Natural killer cell (primary cell): Measurements from ENCODE around the gene MAP2K6. TPM values are rescaled to one million over a fixed set of nuclear protein-coding genes. Genes with fewer than 3 reads are reported as not detected.

Experiments used
- ATAC-seq, 3 donors: fragments of 150-1000 bp in 2 of 3; fragments of 200-7000 bp in 1 of 3; cut with Tn5 transposase; 1 replicate in 1 of 3; 2 replicates in 2 of 3; pipeline ENCODE4 v1.10.0; 2021; ENCODE audit warnings: mild to moderate bottlenecking in 2 of 3, moderate library complexity in 2 of 3
- DNase-seq, 2 donors: peaks; one replicate each; pipeline versions ENCODE4 v3.0.0 to v3.0.0-alpha.2; 2013 to 2021; ENCODE audit warnings: mixed read lengths in 1 of 2
- H3K27ac ChIP-seq: one replicate; pipeline ENCODE4 v1.5.1; 2013; ENCODE audit warnings: mild to moderate bottlenecking, low read length
- H3K27me3 ChIP-seq: one replicate; pipeline ENCODE4 v1.6.1; 2013; ENCODE audit warnings: low read length; ENCODE audit not compliant: control insufficient read depth, insufficient read depth
- H3K36me3 ChIP-seq: one replicate; pipeline ENCODE4 v1.6.1; 2013; ENCODE audit warnings: low read length; ENCODE audit not compliant: control insufficient read depth, insufficient read depth
- H3K4me1 ChIP-seq: one replicate; pipeline ENCODE4 v1.6.1; 2013; ENCODE audit warnings: low read length; ENCODE audit not compliant: control insufficient read depth, insufficient read depth
- H3K4me3 ChIP-seq: one replicate; pipeline ENCODE4 v1.5.1; 2013; ENCODE audit warnings: low read length
- H3K9me3 ChIP-seq: one replicate; pipeline ENCODE4 v1.6.1; 2013; ENCODE audit warnings: low read length; ENCODE audit not compliant: control insufficient read depth, insufficient read depth
- H3K27ac Mint-ChIP-seq, 2 donors: one replicate each; pipeline ENCODE4 v1.8.0; 2022; ENCODE audit warnings: mild to moderate bottlenecking in 2 of 2, mixed read lengths in 2 of 2, moderate library complexity in 1 of 2
- H3K27me3 Mint-ChIP-seq, 2 donors: one replicate each; pipeline ENCODE4 v1.8.0; 2022; ENCODE audit warnings: low read depth in 2 of 2, mixed read lengths in 2 of 2
- H3K36me3 Mint-ChIP-seq: one replicate; pipeline ENCODE4 v1.8.0; 2022; ENCODE audit warnings: mixed read lengths
- H3K4me1 Mint-ChIP-seq, 2 donors: one replicate each; pipeline ENCODE4 v1.8.0; 2022; ENCODE audit warnings: mixed read lengths in 2 of 2
- H3K4me3 Mint-ChIP-seq: one replicate; pipeline ENCODE4 v1.8.0; 2022; ENCODE audit warnings: mild to moderate bottlenecking, moderate library complexity, mixed read lengths
- H3K9me3 Mint-ChIP-seq, 2 donors: one replicate each; pipeline ENCODE4 v1.8.0; 2022; ENCODE audit warnings: mixed read lengths in 2 of 2
- CTCF ChIP-seq: fragments of 200-600 bp; IDR thresholded peaks from one replicate; pipeline ENCODE4 v1.8.0; 2022; ENCODE audit warnings: antibody characterized with exemption
- WGBS: methylation state at CpG from one replicate; pipeline ENCODE4 v1.1.7; 2013; ENCODE audit warnings: missing lambda C conversion rate; ENCODE audit not compliant: insufficient coverage; 5-methylcytosine and 5-hydroxymethylcytosine counted together
- intact Hi-C: fragments of 100-400 bp; cut with micrococcal nuclease; formaldehyde crosslinking; loops from one replicate; pipeline ENCODE4 v1.14.2; 2022
- total RNA-seq, 4 donors: library from RNA; stranded (reverse); fragments of 120-200 nt in 1 of 4; gene quantifications; one replicate each; pipeline versions ENCODE4 v1.2.3 to v1.2.4, GENCODE V29; 2013 to 2022

MAP2K6 gene
- total RNA-seq, 3 donors from 2014 or later (not counting 1 experiment from before 2014, with no cell fraction given): 11.8 to 16.9 (median 14.0) TPM

- no peak for DNase-seq
- Mint-ChIP-seq H3K27me3 (peaks cover 9 to 16% of the 10 kb centered on the region in 2 donors), H3K27ac (no peak overlapping the region), H3K4me1 (peaks cover 8 to 12% of the 10 kb centered on the region in 2 donors), H3K9me3 (no peaks in the 10 kb centered on the region), H3K4me3 (no peak overlapping the region), H3K36me3 (no peaks in the 10 kb centered on the region)
- no peaks in the 10 kb centered on the region for H3K36me3 ChIP-seq
- ATAC-seq: no peak
- no peak overlapping the region for H3K27ac ChIP-seq
- H3K27me3 ChIP-seq: no peaks in the 10 kb centered on the region
- no peak overlapping the region for H3K4me3 ChIP-seq
- 87% methylated on average over 6 of the region's 7 CpGs for WGBS
- H3K9me3 ChIP-seq: no peaks in the 10 kb centered on the region
- intact Hi-C loops: loop anchor here (5.0 to 10.0 kb wide), 2 partner anchors 577 to 989 kb away; no protein-coding TSS in a partner anchor
- peaks cover 5% of the 10 kb centered on the region for H3K4me1 ChIP-seq
- no peak for TF ChIP-seq CTCF
Measured at GRCh38 chr17:69565447-69565846, 150.9 kb downstream of the MAP2K6 start.

- Histone ChIP-seq H3K4me3 (no peak overlapping the region), H3K27ac (no peak overlapping the region), H3K36me3 (no peaks in the 10 kb centered on the region), H3K9me3 (no peaks in the 10 kb centered on the region), H3K4me1 (peaks cover 5% of the 10 kb centered on the region), H3K27me3 (no peaks in the 10 kb centered on the region)
- no peak overlapping the region for H3K27ac Mint-ChIP-seq
- peaks cover 8 to 12% of the 10 kb centered on the region in 2 donors for H3K4me1 Mint-ChIP-seq
- H3K4me3 Mint-ChIP-seq: no peak overlapping the region
- ATAC-seq (no peak), DNase-seq (no peak)
- intact Hi-C loops: loop anchor here (5.0 to 10.0 kb wide), 2 partner anchors 575 to 988 kb away; no protein-coding TSS in a partner anchor
- peaks cover 9 to 16% of the 10 kb centered on the region in 2 donors for H3K27me3 Mint-ChIP-seq
- no peaks in the 10 kb centered on the region for H3K36me3 Mint-ChIP-seq
- no peak for TF ChIP-seq CTCF
- WGBS: 71% methylated on average over 4 of the region's 4 CpGs
- H3K9me3 Mint-ChIP-seq: no peaks in the 10 kb centered on the region
Measured at GRCh38 chr17:69567130-69567529, 152.6 kb downstream of the MAP2K6 start.

GRCh38 chr17:69572747-69573146 lies 158.2 kb downstream of the MAP2K6 start:
- Mint-ChIP-seq H3K4me1 (peaks cover 8 to 12% of the 10 kb centered on the region in 2 donors), H3K36me3 (no peaks in the 10 kb centered on the region), H3K27me3 (peaks cover 8 to 16% of the 10 kb centered on the region in 2 donors), H3K27ac (no peak overlapping the region), H3K9me3 (no peaks in the 10 kb centered on the region), H3K4me3 (no peak overlapping the region)
- Histone ChIP-seq H3K27me3 (no peaks in the 10 kb centered on the region), H3K4me1 (peaks cover 5% of the 10 kb centered on the region), H3K4me3 (no peak overlapping the region), H3K27ac (no peak overlapping the region), H3K36me3 (no peaks in the 10 kb centered on the region), H3K9me3 (no peaks in the 10 kb centered on the region)
- WGBS: 69% methylated on average over 3 of the region's 3 CpGs
- intact Hi-C loops: no loop called here
- no peak for DNase-seq
- ATAC-seq: no peak
- no peak for TF ChIP-seq CTCF

- no peak for DNase-seq
- Mint-ChIP-seq H3K4me1 (peaks cover 8 to 12% of the 10 kb centered on the region in 2 donors), H3K9me3 (no peaks in the 10 kb centered on the region), H3K27me3 (peaks cover 8 to 16% of the 10 kb centered on the region in 2 donors), H3K4me3 (no peak overlapping the region), H3K36me3 (no peaks in the 10 kb centered on the region), H3K27ac (no peak overlapping the region)
- no peak for TF ChIP-seq CTCF
- WGBS: 83% methylated on average over 2 of the region's 2 CpGs
- H3K4me3 ChIP-seq: no peak overlapping the region
- H3K36me3 ChIP-seq: no peaks in the 10 kb centered on the region
- no peaks in the 10 kb centered on the region for H3K9me3 ChIP-seq
- H3K4me1 ChIP-seq: peaks cover 5% of the 10 kb centered on the region
- no peaks in the 10 kb centered on the region for H3K27me3 ChIP-seq
- no peak overlapping the region for H3K27ac ChIP-seq
- intact Hi-C loops: no loop called here
- no peak for ATAC-seq
Measured at GRCh38 chr17:69573396-69573795, 158.9 kb downstream of the MAP2K6 start.
